Esophagus muscularis mucosa (tissue), 4 donors: ENCODE measurements around the gene CPA5. TPM values are rescaled to one million over a fixed set of nuclear protein-coding genes. Genes with fewer than 3 reads are reported as not detected.

Experiments
- DNase-seq: peaks from one replicate; pipeline ENCODE4 v3.0.0-alpha.2; 2017; ENCODE audit errors: extremely low spot score
- H3K27ac ChIP-seq, 4 donors: fragments of 200-600 bp; sonication (generic); replicated peaks in 1 of 4; 1 replicate in 3 of 4; 2 replicates in 1 of 4; pipeline ENCODE4 v1.5.1; 2016 to 2019; ENCODE audit warnings: mild to moderate bottlenecking in 1 of 4
- H3K27me3 ChIP-seq, 4 donors: fragments of 200-600 bp; sonication (generic); one replicate each; pipeline versions ENCODE4 v1.5.1 to v1.6.0; 2016 to 2019
- H3K36me3 ChIP-seq, 4 donors: fragments of 200-600 bp; sonication (generic); one replicate each; pipeline ENCODE4 v1.5.1; 2016 to 2019
- H3K4me1 ChIP-seq, 4 donors: fragments of 200-600 bp; sonication (generic); one replicate each; pipeline ENCODE4 v1.5.1; 2016 to 2019
- H3K4me3 ChIP-seq, 4 donors: fragments of 200-600 bp; sonication (generic); 1 replicate in 2 of 4; 2 replicates in 2 of 4; pipeline ENCODE4 v1.5.1; 2016 to 2019; ENCODE audit warnings: mild to moderate bottlenecking in 4 of 4, moderate library complexity in 1 of 4
- H3K9me3 ChIP-seq, 4 donors: fragments of 200-600 bp; sonication (generic); 1 replicate in 3 of 4; 2 replicates in 1 of 4; pipeline ENCODE4 v1.5.1; 2016 to 2019
- EP300 ChIP-seq: sonication (generic); formaldehyde crosslinking; IDR thresholded peaks from one replicate; pipeline ENCODE4 v1.6.1; 2017; ENCODE audit warnings: antibody characterized with exemption
- POLR2A ChIP-seq: fragments of 450-650 bp; IDR thresholded peaks from one replicate; pipeline ENCODE4 v1.6.1; 2017; ENCODE audit warnings: antibody characterized with exemption, moderate library complexity, mild to moderate bottlenecking, low read depth
- POLR2AphosphoS5 ChIP-seq, 2 donors: sonication (generic); formaldehyde crosslinking; IDR thresholded peaks; one replicate each; pipeline ENCODE4 v1.6.1; 2017; ENCODE audit warnings: antibody characterized with exemption in 2 of 2
- WGBS: methylation state at CpG from one replicate; pipeline ENCODE4 v1.1.5; 2018; 5-methylcytosine and 5-hydroxymethylcytosine counted together
- intact Hi-C: fragments of 100-400 bp; cut with DNase I; formaldehyde crosslinking; loops from one replicate; pipeline ENCODE4 v1.15.1; 2023
- total RNA-seq, 4 donors: library from RNA; depleted of rRNA; stranded (reverse); fragments of >200 nt; gene quantifications; one replicate each; pipeline versions ENCODE4 v1.1.0 to v1.2.1, GENCODE V29; 2016
- TF ChIP-seq, protein P1 (sequence below), 3 experiments: fragments of 200-600 bp in 2 of 3; fragments of 450-650 bp in 1 of 3; sonication (generic) in 2 of 3; IDR thresholded peaks; one replicate each; pipeline ENCODE4 v1.5.1; 2017 to 2019; ENCODE audit warnings: antibody characterized with exemption in 3 of 3, mild to moderate bottlenecking in 2 of 3, moderate library complexity in 1 of 3

Gene CPA5
- total RNA-seq, 4 donors from 2014 or later: not detected

DNA sequence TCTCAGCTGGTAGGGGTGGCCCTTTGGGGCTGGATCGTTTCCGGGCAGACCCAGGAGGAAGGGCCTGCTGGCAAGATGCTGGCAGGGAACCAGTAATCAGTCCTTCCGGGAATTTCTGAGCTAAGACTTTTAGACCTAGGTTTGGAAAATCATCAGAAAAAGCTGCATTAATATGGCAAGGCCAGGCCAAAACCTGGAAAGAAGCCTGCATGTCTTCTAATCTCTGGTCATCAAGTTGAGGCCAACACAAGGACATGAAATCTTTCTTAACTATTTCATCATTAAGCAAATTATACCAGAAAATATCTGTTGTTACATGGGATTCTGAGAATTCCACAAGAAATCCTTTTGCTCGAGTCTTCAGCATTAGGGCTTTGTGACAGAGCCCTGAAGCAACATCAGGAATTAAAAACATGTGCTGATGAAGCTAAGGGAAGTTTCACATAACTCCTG lies 55.5 kb downstream of the CPA5 start:
- no peak for TF ChIP-seq POLR2AphosphoS5 (IDR thresholded peaks at IDR 0.05)
- TF ChIP-seq, protein P1, sequence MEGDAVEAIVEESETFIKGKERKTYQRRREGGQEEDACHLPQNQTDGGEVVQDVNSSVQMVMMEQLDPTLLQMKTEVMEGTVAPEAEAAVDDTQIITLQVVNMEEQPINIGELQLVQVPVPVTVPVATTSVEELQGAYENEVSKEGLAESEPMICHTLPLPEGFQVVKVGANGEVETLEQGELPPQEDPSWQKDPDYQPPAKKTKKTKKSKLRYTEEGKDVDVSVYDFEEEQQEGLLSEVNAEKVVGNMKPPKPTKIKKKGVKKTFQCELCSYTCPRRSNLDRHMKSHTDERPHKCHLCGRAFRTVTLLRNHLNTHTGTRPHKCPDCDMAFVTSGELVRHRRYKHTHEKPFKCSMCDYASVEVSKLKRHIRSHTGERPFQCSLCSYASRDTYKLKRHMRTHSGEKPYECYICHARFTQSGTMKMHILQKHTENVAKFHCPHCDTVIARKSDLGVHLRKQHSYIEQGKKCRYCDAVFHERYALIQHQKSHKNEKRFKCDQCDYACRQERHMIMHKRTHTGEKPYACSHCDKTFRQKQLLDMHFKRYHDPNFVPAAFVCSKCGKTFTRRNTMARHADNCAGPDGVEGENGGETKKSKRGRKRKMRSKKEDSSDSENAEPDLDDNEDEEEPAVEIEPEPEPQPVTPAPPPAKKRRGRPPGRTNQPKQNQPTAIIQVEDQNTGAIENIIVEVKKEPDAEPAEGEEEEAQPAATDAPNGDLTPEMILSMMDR (IDR thresholded peaks at IDR 0.05): no peak
- TF ChIP-seq POLR2A: no peak
- no peak for TF ChIP-seq EP300
- Histone ChIP-seq H3K4me1 (no peaks in the 10 kb centered on the region), H3K27ac (no peak overlapping the region)

DNA sequence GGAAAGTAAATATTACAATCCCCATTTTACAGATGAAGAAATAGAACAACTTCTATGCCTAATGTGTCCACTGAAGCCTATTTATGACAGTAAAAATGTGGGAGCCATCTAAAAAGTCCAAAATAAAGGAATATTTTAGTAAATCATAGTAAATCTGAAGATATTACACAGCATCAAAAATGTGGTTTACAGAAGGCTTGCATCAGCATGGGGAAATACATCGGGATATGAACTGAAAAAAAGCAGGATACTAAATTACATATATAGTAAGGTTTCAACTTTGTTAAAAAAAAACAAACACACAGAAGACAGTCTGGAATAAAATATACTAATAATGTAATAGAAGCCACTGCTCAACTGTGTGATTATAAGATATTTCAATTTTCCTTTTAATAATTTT lies 56.5 kb downstream of the CPA5 start:
- Histone ChIP-seq H3K4me3 (no peak overlapping the region), H3K36me3 (peaks cover 0 to 22% (median 6%) of the 10 kb centered on the region in 4 donors), H3K9me3 (no peaks in the 10 kb centered on the region), H3K27me3 (no peaks in the 10 kb centered on the region), H3K4me1 (no peaks in the 10 kb centered on the region), H3K27ac (no peak overlapping the region)
- 93% methylated on average over 1 of the region's 1 CpG for WGBS
- TF ChIP-seq, protein P1 (IDR thresholded peaks at IDR 0.05): no peak
- TF ChIP-seq POLR2AphosphoS5 (IDR thresholded peaks at IDR 0.05) (no peak), POLR2A (no peak), EP300 (no peak)
- intact Hi-C loops: no loop called here
- no peak for DNase-seq

More for the DNA sequence above, 55.5 kb downstream of the CPA5 start:
- Histone ChIP-seq H3K27me3 (no peaks in the 10 kb centered on the region), H3K36me3 (peaks cover 0 to 22% (median 6%) of the 10 kb centered on the region in 4 donors), H3K9me3 (no peaks in the 10 kb centered on the region), H3K4me3 (no peak overlapping the region)
- DNase-seq: no peak
- intact Hi-C loops: no loop called here
- 71% methylated on average over 4 of the region's 4 CpGs for WGBS

DNA sequence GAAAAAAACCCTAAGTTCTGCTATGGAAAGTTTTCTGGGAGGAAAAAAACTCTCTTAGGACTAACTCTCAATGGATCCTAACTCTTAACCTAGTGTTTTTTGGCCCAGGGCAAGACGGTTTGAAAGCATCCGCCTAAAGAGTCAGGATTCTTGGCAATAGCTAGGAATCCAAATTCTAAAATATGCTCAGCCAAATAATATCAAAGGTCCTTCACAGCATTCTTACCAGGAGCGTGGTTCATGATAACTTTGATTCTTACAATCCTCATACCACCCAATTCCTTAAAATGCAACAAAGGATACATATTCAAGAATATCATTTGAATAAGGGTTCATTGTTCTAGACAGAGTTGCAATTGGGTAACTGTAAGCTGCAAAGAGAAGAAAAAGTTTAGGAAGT lies 57.0 kb downstream of the CPA5 start:
- 79% methylated on average over 3 of the region's 3 CpGs for WGBS
- no peak overlapping the region for H3K27ac ChIP-seq
- intact Hi-C loops: no loop called here
- no peak for DNase-seq
- no peaks in the 10 kb centered on the region for H3K9me3 ChIP-seq
- peaks cover 0 to 22% (median 6%) of the 10 kb centered on the region in 4 donors for H3K36me3 ChIP-seq
- H3K4me1 ChIP-seq: no peaks in the 10 kb centered on the region
- H3K27me3 ChIP-seq: no peaks in the 10 kb centered on the region
- TF ChIP-seq EP300: no peak
- TF ChIP-seq, protein P1 (IDR thresholded peaks at IDR 0.05): no peak
- no peak for TF ChIP-seq POLR2A
- TF ChIP-seq POLR2AphosphoS5 (IDR thresholded peaks at IDR 0.05): no peak
- no peak overlapping the region for H3K4me3 ChIP-seq

DNA sequence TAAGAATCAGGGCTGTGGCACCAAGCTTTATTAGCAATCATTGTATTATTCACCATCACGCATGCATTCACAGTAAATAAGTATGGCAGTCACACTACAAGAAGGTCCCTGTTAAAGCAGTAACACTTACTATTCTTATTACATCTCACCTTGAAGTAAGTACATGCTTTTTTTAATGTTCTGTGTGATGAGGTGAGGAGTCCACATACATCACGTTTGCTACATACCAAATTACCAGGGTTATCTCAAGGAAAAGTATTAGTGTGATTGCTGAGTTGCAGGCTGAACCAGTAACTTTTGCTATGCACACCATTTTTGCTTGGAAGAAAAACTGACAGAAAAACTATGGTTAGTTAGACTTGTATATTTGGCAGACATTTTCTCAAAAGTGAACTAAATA lies 60.4 kb downstream of the CPA5 start:
- 92% methylated on average over 2 of the region's 2 CpGs for WGBS
- intact Hi-C loops: no loop called here
- H3K36me3 ChIP-seq: peaks cover 0 to 22% (median 6%) of the 10 kb centered on the region in 4 donors
- H3K4me1 ChIP-seq: peaks cover 0 to 9% (median 0%) of the 10 kb centered on the region in 4 donors
- no peak overlapping the region for H3K4me3 ChIP-seq
- DNase-seq: no peak
- H3K27me3 ChIP-seq: no peaks in the 10 kb centered on the region
- no peak for TF ChIP-seq EP300
- H3K9me3 ChIP-seq: no peaks in the 10 kb centered on the region
- H3K27ac ChIP-seq: no peak overlapping the region

DNA sequence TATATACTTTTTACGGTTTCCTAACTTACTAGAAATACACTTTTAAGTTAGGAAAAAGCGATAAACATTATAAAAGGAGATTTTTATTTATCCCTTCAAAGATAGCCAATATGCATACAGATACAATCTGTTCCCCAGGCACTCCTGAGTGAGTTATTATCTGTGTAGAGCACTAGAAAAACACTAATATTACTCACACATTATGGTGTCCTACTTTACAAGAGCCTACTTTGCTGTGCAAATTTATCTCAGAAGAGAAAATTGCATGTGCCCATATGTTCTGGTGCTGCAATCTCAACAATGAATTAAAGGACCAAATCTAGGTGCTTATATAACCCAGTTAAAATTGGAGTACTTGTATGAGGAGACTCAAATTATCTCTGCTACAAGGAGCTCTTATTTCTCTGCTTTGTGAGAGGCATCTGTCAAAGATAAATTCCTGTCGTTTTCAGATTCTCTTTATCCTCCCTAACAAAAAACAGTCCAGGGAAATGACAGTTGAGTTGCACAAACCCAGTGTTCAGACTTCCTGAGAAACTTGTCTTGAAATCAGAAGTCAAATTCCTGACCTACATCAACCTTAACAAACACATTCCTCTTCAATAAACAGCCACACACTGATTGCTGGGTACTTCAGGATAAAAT lies 64.6 kb downstream of the CPA5 start:
- no peaks in the 10 kb centered on the region for H3K9me3 ChIP-seq
- H3K36me3 ChIP-seq: peaks cover 0 to 4% (median 0%) of the 10 kb centered on the region in 4 donors
- H3K27ac ChIP-seq: no peak overlapping the region
- no peak for DNase-seq
- no peaks in the 10 kb centered on the region for H3K27me3 ChIP-seq
- WGBS: 69% methylated on average over 3 of the region's 3 CpGs
- intact Hi-C loops: no loop called here
- H3K4me1 ChIP-seq: peaks cover 0 to 9% (median 0%) of the 10 kb centered on the region in 4 donors
- H3K4me3 ChIP-seq: no peak overlapping the region
- TF ChIP-seq EP300 (no peak), POLR2AphosphoS5 (IDR thresholded peaks at IDR 0.05) (no peak), POLR2A (no peak)
- TF ChIP-seq, protein P1 (IDR thresholded peaks at IDR 0.05): no peak
